Measurements from ENCODE around the gene GABBR1. TPM values are rescaled to one million over a fixed set of nuclear protein-coding genes. Genes with fewer than 3 reads are reported as not detected.

Gene GABBR1
- total and polyA plus RNA-seq, 2 of the 13 experiments (the other 11 are each of a cell fraction or from before 2014, with no cell fraction given) = 0.07 to 0.37 TPM

DNA sequence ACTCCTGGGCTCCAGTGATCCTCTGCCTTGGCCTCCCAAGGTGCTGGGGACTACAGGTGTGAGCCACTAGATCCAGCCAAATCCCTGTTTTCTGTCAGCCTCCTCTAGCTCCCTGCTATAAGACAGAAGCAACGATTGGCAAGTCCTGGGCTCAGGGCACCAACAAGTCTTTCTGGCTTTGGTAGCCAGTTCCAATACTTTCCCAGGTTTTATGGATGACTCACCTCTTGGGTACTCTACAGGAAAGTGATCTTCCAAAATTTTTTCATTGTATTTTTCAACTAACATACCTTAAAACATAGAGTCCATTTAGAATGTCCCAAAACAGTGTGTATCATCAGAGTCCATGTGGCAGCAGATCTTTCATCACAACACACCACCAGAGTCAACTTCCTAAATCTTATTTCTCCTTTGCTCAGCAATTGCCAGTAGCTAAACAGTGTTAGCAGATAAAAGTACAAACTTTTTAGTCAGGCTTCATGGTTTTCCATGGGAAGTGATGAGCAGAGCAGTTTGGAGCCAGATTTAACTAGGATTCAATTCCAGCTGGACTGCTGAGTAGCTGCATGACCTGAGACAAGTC, 13.3 kb downstream of the GABBR1 start:
- Histone ChIP-seq H3K4me3 (replicated peaks in 1 of 3; ENCODE audit: insufficient read depth in 1 of 3, low read depth in 2 of 3, low read length in 3 of 3) (no peak overlapping the region), H3K27me3 (ENCODE audit: control insufficient read depth in 1 of 2, insufficient read depth in 2 of 2, low read length in 2 of 2) (peaks cover 5 to 20% of the 10 kb centered on the region in 2 experiments; a peak in 3 of 5 replicates), H3K9ac (ENCODE audit: insufficient read depth, low read depth, low read length) (no peak overlapping the region), H3K79me2 (ENCODE audit: insufficient read depth, low read length) (no peaks in the 10 kb centered on the region), H3K4me2 (ENCODE audit: low read depth, low read length) (no peak overlapping the region), H2AFZ (ENCODE audit: low read length) (no peak overlapping the region), H3K4me1 (ENCODE audit: insufficient read depth, low read length) (no peaks in the 10 kb centered on the region), H3K27ac (ENCODE audit: extremely low read length, insufficient read depth, low read length) (no peak overlapping the region), H4K20me1 (ENCODE audit: insufficient read depth, low read length) (no peaks in the 10 kb centered on the region), H3K36me3 (replicated peaks in 1 of 2; ENCODE audit: control insufficient read depth in 1 of 2, insufficient read depth in 2 of 2, low read length in 2 of 2) (no peaks in the 10 kb centered on the region), H3K9me3 (ENCODE audit: low read length) (no peaks in the 10 kb centered on the region)
- ChIA-PET CTCF (ENCODE audit: low intra/inter-chr PET ratio, low total read pairs) (no interaction called here), POLR2A (no interaction called here)
- FAIRE-seq (no peak), ATAC-seq (no peak), DNase-seq (ENCODE audit: low spot score) (no peak)
- BruUV-seq (replicated peaks) = no TSS peak
- in situ Hi-C loops (cut with HindIII; ENCODE audit: extremely low pct_ligation_motif_present, low pct_unique_long_range_greater_than_20kb) = no loop called here
- TF ChIP-seq ZBTB1 (CRISPR knock-in tag; IDR thresholded peaks at IDR 0.05; ENCODE audit: borderline replicate concordance) = no peak
- TF ChIP-seq, protein P1, sequence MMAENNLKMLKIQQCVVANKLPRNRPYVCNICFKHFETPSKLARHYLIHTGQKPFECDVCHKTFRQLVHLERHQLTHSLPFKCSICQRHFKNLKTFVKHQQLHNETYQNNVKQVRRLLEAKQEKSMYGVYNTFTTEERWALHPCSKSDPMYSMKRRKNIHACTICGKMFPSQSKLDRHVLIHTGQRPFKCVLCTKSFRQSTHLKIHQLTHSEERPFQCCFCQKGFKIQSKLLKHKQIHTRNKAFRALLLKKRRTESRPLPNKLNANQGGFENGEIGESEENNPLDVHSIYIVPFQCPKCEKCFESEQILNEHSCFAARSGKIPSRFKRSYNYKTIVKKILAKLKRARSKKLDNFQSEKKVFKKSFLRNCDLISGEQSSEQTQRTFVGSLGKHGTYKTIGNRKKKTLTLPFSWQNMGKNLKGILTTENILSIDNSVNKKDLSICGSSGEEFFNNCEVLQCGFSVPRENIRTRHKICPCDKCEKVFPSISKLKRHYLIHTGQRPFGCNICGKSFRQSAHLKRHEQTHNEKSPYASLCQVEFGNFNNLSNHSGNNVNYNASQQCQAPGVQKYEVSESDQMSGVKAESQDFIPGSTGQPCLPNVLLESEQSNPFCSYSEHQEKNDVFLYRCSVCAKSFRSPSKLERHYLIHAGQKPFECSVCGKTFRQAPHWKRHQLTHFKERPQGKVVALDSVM (CRISPR knock-in tag; IDR thresholded peaks at IDR 0.05) = no peak
- TF ChIP-seq ARNTL (CRISPR knock-in tag; IDR thresholded peaks at IDR 0.05) = no peak
- no peak for TF ChIP-seq ZNF616 (CRISPR knock-in tag; IDR thresholded peaks at IDR 0.05; ENCODE audit: low read depth)
- TF ChIP-seq, protein P2, sequence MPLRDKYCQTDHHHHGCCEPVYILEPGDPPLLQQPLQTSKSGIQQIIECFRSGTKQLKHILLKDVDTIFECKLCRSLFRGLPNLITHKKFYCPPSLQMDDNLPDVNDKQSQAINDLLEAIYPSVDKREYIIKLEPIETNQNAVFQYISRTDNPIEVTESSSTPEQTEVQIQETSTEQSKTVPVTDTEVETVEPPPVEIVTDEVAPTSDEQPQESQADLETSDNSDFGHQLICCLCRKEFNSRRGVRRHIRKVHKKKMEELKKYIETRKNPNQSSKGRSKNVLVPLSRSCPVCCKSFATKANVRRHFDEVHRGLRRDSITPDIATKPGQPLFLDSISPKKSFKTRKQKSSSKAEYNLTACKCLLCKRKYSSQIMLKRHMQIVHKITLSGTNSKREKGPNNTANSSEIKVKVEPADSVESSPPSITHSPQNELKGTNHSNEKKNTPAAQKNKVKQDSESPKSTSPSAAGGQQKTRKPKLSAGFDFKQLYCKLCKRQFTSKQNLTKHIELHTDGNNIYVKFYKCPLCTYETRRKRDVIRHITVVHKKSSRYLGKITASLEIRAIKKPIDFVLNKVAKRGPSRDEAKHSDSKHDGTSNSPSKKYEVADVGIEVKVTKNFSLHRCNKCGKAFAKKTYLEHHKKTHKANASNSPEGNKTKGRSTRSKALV (CRISPR knock-in tag; IDR thresholded peaks at IDR 0.05) = no peak
- no peak for TF ChIP-seq ZNF776 (CRISPR knock-in tag; IDR thresholded peaks at IDR 0.05)
- no peak for TF ChIP-seq DNMT1 (CRISPR knock-in tag; IDR thresholded peaks at IDR 0.05)
- TF ChIP-seq, protein P3, sequence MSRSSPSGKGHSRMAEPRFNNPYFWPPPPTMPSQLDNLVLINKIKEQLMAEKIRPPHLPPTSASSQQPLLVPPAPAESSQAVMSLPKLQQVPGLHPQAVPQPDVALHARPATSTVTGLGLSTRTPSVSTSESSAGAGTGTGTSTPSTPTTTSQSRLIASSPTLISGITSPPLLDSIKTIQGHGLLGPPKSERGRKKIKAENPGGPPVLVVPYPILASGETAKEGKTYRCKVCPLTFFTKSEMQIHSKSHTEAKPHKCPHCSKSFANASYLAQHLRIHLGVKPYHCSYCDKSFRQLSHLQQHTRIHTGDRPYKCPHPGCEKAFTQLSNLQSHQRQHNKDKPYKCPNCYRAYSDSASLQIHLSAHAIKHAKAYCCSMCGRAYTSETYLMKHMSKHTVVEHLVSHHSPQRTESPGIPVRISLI (CRISPR knock-in tag; IDR thresholded peaks at IDR 0.05; ENCODE audit: borderline replicate concordance) = no peak
- no peak for TF ChIP-seq ZNF296 (CRISPR knock-in tag; conservative IDR thresholded peaks at IDR 0.05)
- intact Hi-C loops (cut with micrococcal nuclease; ENCODE audit: unreplicated experiment) = loop anchor here (5.0 kb wide), 1 partner anchor 798 kb away; no protein-coding TSS in a partner anchor
- 0% methylated on average over 1 of the region's 1 CpG for WGBS (ENCODE audit: low lambda C conversion rate)
